A673 (cell line): ENCODE data around the gene RPGR.
A peak's percentile ranks its signal among the peaks of the same experiment; 100 is the strongest.

Experiments used
- EZH2 ChIP-seq: fragments of 200-600 bp; sonication (generic); IDR thresholded peaks from 2 replicates; pipeline ENCODE4 v1.6.1; 2017; ENCODE audit warnings: borderline replicate concordance, low read depth, mild to moderate bottlenecking, mixed read lengths, antibody characterized with exemption, low read length; ENCODE audit not compliant: poor library complexity, severe bottlenecking
- TF ChIP-seq, protein P1 (sequence below): fragments of 300-800, 200-600 bp; sonication (generic); conservative IDR thresholded peaks from 2 replicates; pipeline ENCODE4 v1.5.1; 2017; ENCODE audit warnings: low read depth, mild to moderate bottlenecking, antibody characterized with exemption, low read length, moderate library complexity, mixed read lengths

DNA sequence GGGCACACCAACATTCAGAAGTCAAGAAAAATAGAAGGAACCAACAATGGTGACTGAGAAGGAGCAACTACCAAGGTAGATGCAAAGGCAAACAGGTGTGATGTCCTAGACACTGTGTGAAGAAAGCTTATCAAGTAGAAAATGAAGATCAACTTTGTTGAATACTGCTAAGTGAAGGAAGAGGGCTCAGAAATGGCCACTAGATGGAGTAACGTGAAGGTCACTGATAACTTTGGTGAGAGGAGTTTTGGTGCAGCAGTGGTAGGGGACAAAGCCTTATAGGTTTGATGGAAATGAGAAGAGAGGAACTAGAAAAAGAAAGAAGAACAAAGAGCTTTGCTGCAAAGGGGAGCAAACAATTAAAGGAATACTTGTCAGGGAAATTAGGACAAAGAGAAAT is 48.6 kb upstream of the RPGR start:
- TF ChIP-seq, protein P1, sequence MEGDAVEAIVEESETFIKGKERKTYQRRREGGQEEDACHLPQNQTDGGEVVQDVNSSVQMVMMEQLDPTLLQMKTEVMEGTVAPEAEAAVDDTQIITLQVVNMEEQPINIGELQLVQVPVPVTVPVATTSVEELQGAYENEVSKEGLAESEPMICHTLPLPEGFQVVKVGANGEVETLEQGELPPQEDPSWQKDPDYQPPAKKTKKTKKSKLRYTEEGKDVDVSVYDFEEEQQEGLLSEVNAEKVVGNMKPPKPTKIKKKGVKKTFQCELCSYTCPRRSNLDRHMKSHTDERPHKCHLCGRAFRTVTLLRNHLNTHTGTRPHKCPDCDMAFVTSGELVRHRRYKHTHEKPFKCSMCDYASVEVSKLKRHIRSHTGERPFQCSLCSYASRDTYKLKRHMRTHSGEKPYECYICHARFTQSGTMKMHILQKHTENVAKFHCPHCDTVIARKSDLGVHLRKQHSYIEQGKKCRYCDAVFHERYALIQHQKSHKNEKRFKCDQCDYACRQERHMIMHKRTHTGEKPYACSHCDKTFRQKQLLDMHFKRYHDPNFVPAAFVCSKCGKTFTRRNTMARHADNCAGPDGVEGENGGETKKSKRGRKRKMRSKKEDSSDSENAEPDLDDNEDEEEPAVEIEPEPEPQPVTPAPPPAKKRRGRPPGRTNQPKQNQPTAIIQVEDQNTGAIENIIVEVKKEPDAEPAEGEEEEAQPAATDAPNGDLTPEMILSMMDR: peak; percentile 63
- no peak for TF ChIP-seq EZH2
